A549 (cell line): ENCODE measurements around the gene RTP5. TPM values are rescaled to one million over a fixed set of nuclear protein-coding genes. Genes with fewer than 3 reads are reported as not detected.

Experiments used
- ATAC-seq, 2 experiments: fragments of 200-7000 bp in 1 of 2; fragments of >200 bp in 1 of 2; cut with Nextera tagmentation in 1 of 2; cut with Tn5 transposase in 1 of 2; 3 replicates each; pipeline versions ENCODE4 v1.8.0 to v1.9.1; 2018 to 2020; ENCODE audit warnings: mild to moderate bottlenecking in 1 of 2, moderate library complexity in 1 of 2
- CTCF ChIA-PET: fragments of 300-600 bp; sonication (Branson Sonifier 250); formaldehyde crosslinking; extraction: SDS; loops from one replicate; lab custom pipeline; 2021; ENCODE audit warnings: antibody characterized with exemption, inconsistent platforms; lab: Yijun Ruan, JAX
- POLR2A ChIA-PET: fragments of 350-600 bp; formaldehyde crosslinking; extraction: SDS; loops from one replicate; lab custom pipeline; 2021; ENCODE audit warnings: antibody characterized with exemption, inconsistent platforms; lab: Yijun Ruan, JAX
- DNase-seq, 2 experiments: peaks; one replicate each; pipeline versions ENCODE4 v3.0.0 to v3.0.0-alpha.2; 2011 to 2016; ENCODE audit warnings: low read depth in 1 of 2, low spot score in 1 of 2
- FAIRE-seq: peaks from 2 replicates; lab custom pipeline; 2011; peaks lifted over from hg19 to GRCh38; lab: Jason Lieb, UNC
- H3K27ac ChIP-seq, 2 experiments: fragments of >200 bp; sonication (Bioruptor Twin); formaldehyde crosslinking; 3 replicates each; pipeline ENCODE4 v1.5.1; 2016 to 2017
- H3K4me1 ChIP-seq: fragments of >200 bp; sonication (Bioruptor Twin); formaldehyde crosslinking; 3 replicates; pipeline ENCODE4 v1.6.1; 2016
- H3K4me2 ChIP-seq: fragments of >200 bp; sonication (Bioruptor Twin); formaldehyde crosslinking; 3 replicates; pipeline ENCODE4 v1.6.1; 2016
- H3K4me3 ChIP-seq: fragments of >200 bp; sonication (Bioruptor Twin); formaldehyde crosslinking; 3 replicates; pipeline ENCODE4 v1.5.1; 2016
- H3K9me3 ChIP-seq: fragments of >200 bp; sonication (Bioruptor Twin); formaldehyde crosslinking; 3 replicates; pipeline ENCODE4 v1.6.1; 2016
- CBX2 ChIP-seq: fragments of 200-600 bp; sonication (generic); IDR thresholded peaks from 2 replicates; pipeline ENCODE4 v1.6.1; 2016; ENCODE audit warnings: low read depth, mild to moderate bottlenecking, borderline replicate concordance
- CBX8 ChIP-seq: fragments of 200-600 bp; sonication (generic); IDR thresholded peaks from 2 replicates; pipeline ENCODE4 v1.6.1; 2016
- CEBPB ChIP-seq, 2 experiments: fragments of >200 bp in 1 of 2; sonication (Bioruptor Twin) in 1 of 2; formaldehyde crosslinking in 1 of 2; IDR thresholded peaks; 2 replicates each; pipeline ENCODE4 v1.6.1; 2012 to 2016
- CHD2 ChIP-seq: fragments of 150-350 bp; IDR thresholded peaks from 2 replicates; pipeline ENCODE4 v1.6.1; 2014; ENCODE audit warnings: low read length; ENCODE audit not compliant: partially characterized antibody
- EHF ChIP-seq: fragments of 250-450 bp; sonication (Bioruptor Pico); IDR thresholded peaks from 2 replicates; pipeline ENCODE4 v1.5.0; 2020; ENCODE audit warnings: mild to moderate bottlenecking
- EP300 ChIP-seq, 2 experiments: fragments of >200 bp; sonication (Bioruptor Twin); formaldehyde crosslinking; IDR thresholded peaks; 2 replicates in 1 of 2; 3 replicates in 1 of 2; pipeline ENCODE4 v1.6.1; 2016 to 2017
- FOSB ChIP-seq: fragments of 250-450 bp; sonication (Bioruptor Pico); IDR thresholded peaks from 2 replicates; pipeline ENCODE4 v1.5.0; 2020; ENCODE audit warnings: mild to moderate bottlenecking, moderate library complexity
- GATA3 ChIP-seq: IDR thresholded peaks from 2 replicates; pipeline ENCODE4 v1.6.1; 2012; ENCODE audit warnings: borderline replicate concordance
- HDAC2 ChIP-seq: fragments of 200-600 bp; sonication (generic); IDR thresholded peaks from 2 replicates; pipeline ENCODE4 v1.6.1; 2016
- HMGXB4 ChIP-seq: fragments of 250-450 bp; sonication (Bioruptor Pico); IDR thresholded peaks from 2 replicates; pipeline ENCODE4 v1.5.0; 2021; ENCODE audit warnings: mild to moderate bottlenecking, moderate library complexity, borderline replicate concordance
- HOXA7 ChIP-seq: fragments of 250-450 bp; sonication (Bioruptor Pico); IDR thresholded peaks from 2 replicates; pipeline ENCODE4 v1.5.0; 2020; ENCODE audit warnings: mild to moderate bottlenecking, moderate library complexity
- HOXB5 ChIP-seq: fragments of 250-450 bp; sonication (Bioruptor Pico); IDR thresholded peaks from 2 replicates; pipeline ENCODE4 v1.5.0; 2020; ENCODE audit warnings: mild to moderate bottlenecking, moderate library complexity
- JUNB ChIP-seq: fragments of >200 bp; sonication (Bioruptor Twin); formaldehyde crosslinking; IDR thresholded peaks from 2 replicates; pipeline ENCODE4 v1.6.1; 2016
- KDM1A ChIP-seq: fragments of 200-600 bp; sonication (generic); IDR thresholded peaks from 2 replicates; pipeline ENCODE4 v1.6.1; 2016; ENCODE audit warnings: low read depth, mild to moderate bottlenecking
- KDM5A ChIP-seq: fragments of 200-600 bp; sonication (generic); IDR thresholded peaks from 2 replicates; pipeline ENCODE4 v1.6.1; 2016; ENCODE audit warnings: antibody characterized with exemption, mild to moderate bottlenecking
- MAFK ChIP-seq: fragments of 450-650 bp; IDR thresholded peaks from 2 replicates; pipeline ENCODE4 v1.6.1; 2014; ENCODE audit not compliant: partially characterized antibody
- MYC ChIP-seq: IDR thresholded peaks from 2 replicates; pipeline ENCODE4 v1.6.1; 2012; ENCODE audit warnings: mild to moderate bottlenecking, inconsistent platforms, low read length, improper control_type of control experiment, borderline replicate concordance
- NFE2L2 ChIP-seq: fragments of 150-350 bp; conservative IDR thresholded peaks from 2 replicates; pipeline ENCODE4 v1.6.1; 2014; ENCODE audit warnings: low read length
- NPAS2 ChIP-seq: fragments of 250-450 bp; sonication (Bioruptor Pico); IDR thresholded peaks from 2 replicates; pipeline ENCODE4 v1.8.0; 2022; ENCODE audit warnings: mild to moderate bottlenecking, moderate library complexity, borderline replicate concordance
- NR3C1 ChIP-seq: fragments of >200 bp; sonication (Bioruptor Twin); formaldehyde crosslinking; IDR thresholded peaks from 3 replicates; pipeline ENCODE4 v1.6.1; 2017
- PBX3 ChIP-seq: IDR thresholded peaks from 2 replicates; pipeline ENCODE4 v1.6.1; 2012
- POLR2A ChIP-seq: IDR thresholded peaks from 2 replicates; pipeline ENCODE4 v1.6.1; 2012; ENCODE audit warnings: mild to moderate bottlenecking, low read length
- RCOR1 ChIP-seq: fragments of 150-350 bp; IDR thresholded peaks from 2 replicates; pipeline ENCODE4 v1.6.1; 2014; ENCODE audit warnings: antibody characterized with exemption, low read length, low read depth
- RFX5 ChIP-seq: fragments of 450-650 bp; IDR thresholded peaks from 2 replicates; pipeline ENCODE4 v1.7.1; 2014; ENCODE audit warnings: antibody characterized with exemption, mild to moderate bottlenecking, moderate library complexity
- SMC3 ChIP-seq: fragments of >200 bp; sonication (Bioruptor Twin); formaldehyde crosslinking; IDR thresholded peaks from 3 replicates; pipeline ENCODE4 v1.6.1; 2018; ENCODE audit warnings: inconsistent platforms
- TFCP2L1 ChIP-seq: fragments of 250-450 bp; sonication (Bioruptor Pico); IDR thresholded peaks from 2 replicates; pipeline ENCODE4 v1.5.0; 2021; ENCODE audit warnings: mild to moderate bottlenecking
- TP53 ChIP-seq: fragments of 250-450 bp; sonication (Bioruptor Pico); IDR thresholded peaks from 2 replicates; pipeline ENCODE4 v1.5.0; 2021; ENCODE audit warnings: mild to moderate bottlenecking, moderate library complexity
- USF2 ChIP-seq: fragments of 450-650 bp; IDR thresholded peaks from 2 replicates; pipeline ENCODE4 v1.6.1; 2014; ENCODE audit warnings: antibody characterized with exemption
- ZC3H11A ChIP-seq: fragments of 450-650 bp; IDR thresholded peaks from 2 replicates; pipeline ENCODE4 v1.6.1; 2014; ENCODE audit warnings: antibody characterized with exemption, mild to moderate bottlenecking
- ZNF302 ChIP-seq: fragments of 250-450 bp; sonication (Bioruptor Pico); IDR thresholded peaks from 2 replicates; pipeline ENCODE4 v1.9.0; 2021; ENCODE audit warnings: inconsistent platforms, mild to moderate bottlenecking, moderate library complexity
- ZSCAN20 ChIP-seq: fragments of 250-450 bp; sonication (Bioruptor Pico); IDR thresholded peaks from 2 replicates; pipeline ENCODE4 v1.8.0; 2022; ENCODE audit warnings: mild to moderate bottlenecking, moderate library complexity
- WGBS: methylation state at CpG from one replicate; pipeline ENCODE4 v1.1.6; 2017; ENCODE audit errors: missing lambda C conversion rate; 5-methylcytosine and 5-hydroxymethylcytosine counted together
- polyA plus RNA-seq, 4 experiments: library from polyadenylated mRNA; depleted of rRNA in 3 of 4; stranded (reverse); fragments of >200 nt; fragmentation: RNase III in 1 of 4; extraction: RNeasy Plus Mini Kit Qiagen cat#74134 plus additional on column Dnase treatment in 1 of 4; gene quantifications; 2 replicates in 3 of 4; 3 replicates in 1 of 4; pipeline ENCODE4 v1.2.3, GENCODE V29; 2011 to 2017
- TF ChIP-seq, protein P1 (sequence below): fragments of 250-450 bp; sonication (Bioruptor Pico); IDR thresholded peaks from 2 replicates; pipeline ENCODE4 v1.5.0; 2020; ENCODE audit warnings: low read depth, mild to moderate bottlenecking, moderate library complexity

The RTP5 gene
- polyA plus RNA-seq, 2 of the 4 experiments (the other 2 are of a cell fraction), result not detected

DNA sequence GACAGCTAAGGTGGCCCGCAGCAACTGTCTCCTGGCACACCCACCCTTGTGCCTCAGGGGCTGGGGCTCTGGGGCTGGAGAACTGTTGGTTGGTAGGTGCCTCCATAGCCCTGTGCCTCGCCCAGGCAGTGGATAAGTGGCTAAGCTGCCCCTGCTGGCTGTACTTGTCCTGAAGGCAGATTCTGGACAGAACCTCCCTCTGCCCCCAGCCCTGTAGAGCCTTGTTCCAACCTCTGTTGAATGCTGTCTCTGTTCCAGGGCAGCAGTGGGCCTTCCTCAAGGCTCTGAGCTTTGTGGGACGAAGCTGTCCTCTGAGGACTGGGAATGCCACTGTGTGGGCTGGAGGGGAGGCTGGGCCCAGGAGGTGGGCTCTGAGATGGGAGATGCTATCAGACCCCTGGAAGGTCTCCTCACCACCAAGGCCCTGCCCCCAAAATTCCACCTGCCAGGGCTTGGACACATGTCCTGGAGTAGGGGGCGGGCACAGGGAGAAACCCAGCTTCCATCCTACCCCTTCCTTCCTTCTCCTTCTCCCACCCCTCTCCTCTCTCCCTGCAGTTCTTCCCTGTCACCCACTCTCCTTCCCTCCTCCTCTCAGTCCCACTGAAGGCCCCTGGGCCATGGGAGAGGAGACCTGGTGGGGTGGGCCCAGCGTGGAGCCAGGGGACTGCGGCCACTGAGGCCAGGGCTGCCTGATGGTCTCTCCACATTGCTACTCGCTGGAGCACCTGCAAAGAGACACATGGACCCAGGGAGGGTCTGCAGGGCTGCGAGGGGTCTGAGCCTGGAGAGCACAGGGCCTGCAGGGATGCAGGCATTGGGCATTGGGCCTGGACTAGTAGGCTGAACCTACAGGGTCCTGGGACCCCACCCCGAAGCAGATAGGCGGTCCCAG lies 9.1 kb upstream of the RTP5 start:
- 80% methylated on average over 8 of the region's 10 CpGs for WGBS
- ATAC-seq (peak; percentile 55 to 66), FAIRE-seq (no peak), DNase-seq (no peak)
- TF ChIP-seq HOXB5 (CRISPR knock-in tag) (no peak), HMGXB4 (CRISPR knock-in tag) (no peak), EHF (no peak), KDM5A (no peak), RFX5 (no peak), HDAC2 (no peak), ZNF302 (no peak), HOXA7 (CRISPR knock-in tag) (no peak), ZSCAN20 (CRISPR knock-in tag) (no peak), SMC3 (no peak), USF2 (no peak), GATA3 (no peak), POLR2A (no peak), PBX3 (no peak), RCOR1 (no peak)
- H3K27ac ChIP-seq, result no peak overlapping the region
- H3K9me3 ChIP-seq, result no peaks in the 10 kb centered on the region
- no peaks in the 10 kb centered on the region for H3K4me1 ChIP-seq
- H3K4me2 ChIP-seq, result no peak overlapping the region
- ChIA-PET POLR2A (no interaction called here), CTCF (interaction anchor here (1.2 kb wide), 1 partner anchor 16 kb away, joined by 4 read pairs; no protein-coding TSS in a partner anchor)
- no peak overlapping the region for H3K4me3 ChIP-seq

DNA sequence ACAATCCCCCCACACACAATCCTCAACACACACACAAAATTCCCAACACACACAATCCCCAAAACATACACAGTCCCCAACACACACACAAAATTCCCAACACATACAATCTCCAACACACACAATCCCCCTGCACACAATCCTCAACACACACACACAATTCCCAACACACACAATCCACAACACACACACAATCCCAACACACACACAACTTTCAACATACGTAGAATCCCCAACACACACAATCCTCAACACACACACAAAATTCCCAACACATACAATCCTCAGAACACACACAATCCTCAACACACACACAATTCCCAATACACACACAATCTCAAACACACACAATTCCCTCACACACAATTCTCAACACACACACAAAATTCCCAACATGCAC lies 8.3 kb upstream of the RTP5 start:
- DNase-seq (no peak), FAIRE-seq (no peak), ATAC-seq (no peak)
- Histone ChIP-seq H3K9me3 (no peaks in the 10 kb centered on the region), H3K4me1 (no peaks in the 10 kb centered on the region), H3K27ac (no peak overlapping the region), H3K4me3 (no peak overlapping the region), H3K4me2 (no peak overlapping the region)
- TF ChIP-seq RCOR1, result no peak
- no peak for TF ChIP-seq EP300 (IDR thresholded peaks at IDR 0.05)
- no peak for TF ChIP-seq FOSB (CRISPR knock-in tag)
- TF ChIP-seq MAFK, result no peak
- TF ChIP-seq TFCP2L1 (CRISPR knock-in tag), result no peak
- TF ChIP-seq MYC, result no peak
- 92% methylated on average over 1 of the region's 1 CpG for WGBS
- ChIA-PET CTCF (no interaction called here), POLR2A (no interaction called here)

DNA sequence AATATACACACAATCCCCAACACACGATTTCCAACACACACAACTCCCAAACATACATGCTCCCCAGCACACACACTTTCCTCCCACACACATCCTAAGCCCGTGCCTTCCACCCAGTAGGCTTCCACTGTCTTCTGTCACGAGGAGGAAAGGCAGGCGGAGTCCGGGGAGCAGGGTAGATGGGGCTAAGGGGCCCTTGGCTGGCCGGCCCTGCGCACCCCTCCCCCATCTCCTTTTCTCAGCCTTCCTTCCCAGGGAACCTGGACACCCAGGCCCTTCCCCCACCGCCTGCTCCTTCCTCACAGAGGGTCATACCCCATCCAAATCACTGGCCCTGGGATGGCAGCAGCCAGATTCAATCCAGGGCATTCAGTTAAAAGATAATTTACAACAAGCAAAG lies 7.4 kb upstream of the RTP5 start:
- 56% methylated on average over 8 of the region's 8 CpGs for WGBS
- no peak for TF ChIP-seq CEBPB (IDR thresholded peaks at IDR 0.05)
- TF ChIP-seq FOSB (CRISPR knock-in tag), result no peak
- no peak for TF ChIP-seq NPAS2
- TF ChIP-seq HDAC2, result no peak
- no peak for TF ChIP-seq NFE2L2
- TF ChIP-seq CBX8, result no peak
- no peak for TF ChIP-seq JUNB
- no peak for TF ChIP-seq SMC3
- TF ChIP-seq CBX2, result no peak
- TF ChIP-seq NR3C1, result no peak
- TF ChIP-seq CHD2, result no peak
- TF ChIP-seq MYC, result no peak
- no peak for TF ChIP-seq TP53 (CRISPR knock-in tag)
- TF ChIP-seq, protein P1, sequence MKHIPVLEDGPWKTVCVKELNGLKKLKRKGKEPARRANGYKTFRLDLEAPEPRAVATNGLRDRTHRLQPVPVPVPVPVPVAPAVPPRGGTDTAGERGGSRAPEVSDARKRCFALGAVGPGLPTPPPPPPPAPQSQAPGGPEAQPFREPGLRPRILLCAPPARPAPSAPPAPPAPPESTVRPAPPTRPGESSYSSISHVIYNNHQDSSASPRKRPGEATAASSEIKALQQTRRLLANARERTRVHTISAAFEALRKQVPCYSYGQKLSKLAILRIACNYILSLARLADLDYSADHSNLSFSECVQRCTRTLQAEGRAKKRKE, result no peak
- no peak for TF ChIP-seq HOXB5 (CRISPR knock-in tag)
- TF ChIP-seq KDM1A, result no peak
- no peak for TF ChIP-seq RFX5
- no peak for TF ChIP-seq ZC3H11A

More for the DNA sequence above, 7.4 kb upstream of the RTP5 start:
- no peaks in the 10 kb centered on the region for H3K9me3 ChIP-seq
- FAIRE-seq, result no peak
- ChIA-PET CTCF (interaction anchor here (0.6 kb wide), 1 partner anchor 824 kb away, joined by 4 read pairs; no protein-coding TSS in a partner anchor), POLR2A (no interaction called here)
- no peak for ATAC-seq
- DNase-seq, result no peak
- no peak overlapping the region for H3K4me2 ChIP-seq
- no peaks in the 10 kb centered on the region for H3K4me1 ChIP-seq
- H3K4me3 ChIP-seq, result no peak overlapping the region
- H3K27ac ChIP-seq, result no peak overlapping the region
